ENCODE results near the gene UPF1.
A peak's percentile ranks its signal among the peaks of the same experiment; 100 is the strongest.
"Not testable (repeated sequence)": the region's sequence is repeated elsewhere in the genome, so short reads cannot be mapped to it uniquely, and the experiment has no call there.

The UPF1 gene

DNA sequence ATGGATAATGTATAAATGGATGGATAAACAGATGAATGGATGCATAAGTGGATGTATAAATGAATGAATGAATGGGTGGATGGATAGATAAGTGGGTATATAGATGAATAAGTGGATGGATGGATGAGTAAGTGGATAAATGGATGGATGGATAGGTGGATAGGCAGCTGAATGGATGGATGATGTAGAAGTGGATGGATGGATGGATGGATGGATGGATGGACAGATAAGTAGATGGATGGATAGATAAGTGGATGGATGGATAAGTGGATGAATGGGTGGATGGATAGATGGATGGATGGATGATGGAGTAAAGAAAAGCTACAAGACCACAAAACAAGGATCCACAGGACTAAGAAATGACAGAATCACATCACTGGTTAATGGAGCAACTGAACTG lies 31.7 kb upstream of the UPF1 start:
- no peak for DNase-seq

DNA sequence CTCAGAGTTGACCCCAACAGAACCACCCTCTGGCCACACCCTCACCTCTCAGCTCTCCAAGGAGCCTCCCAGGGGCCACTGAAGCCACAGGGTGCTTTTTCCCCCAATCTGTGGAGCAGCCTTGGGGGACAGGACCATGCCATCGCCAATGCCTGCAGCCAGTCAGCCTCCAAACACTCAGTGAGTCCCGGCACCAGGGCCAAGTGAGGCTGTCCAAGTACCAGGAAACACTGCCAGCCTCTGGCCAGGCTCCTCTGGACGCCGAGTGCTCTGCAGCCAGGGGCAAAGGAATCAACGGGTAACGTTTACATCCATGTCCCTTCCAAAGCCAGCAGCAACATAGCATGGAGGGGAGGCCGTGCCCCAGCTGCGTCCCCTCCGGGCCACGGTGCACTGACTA lies 31.1 kb upstream of the UPF1 start:
- DNase-seq: no peak

DNA sequence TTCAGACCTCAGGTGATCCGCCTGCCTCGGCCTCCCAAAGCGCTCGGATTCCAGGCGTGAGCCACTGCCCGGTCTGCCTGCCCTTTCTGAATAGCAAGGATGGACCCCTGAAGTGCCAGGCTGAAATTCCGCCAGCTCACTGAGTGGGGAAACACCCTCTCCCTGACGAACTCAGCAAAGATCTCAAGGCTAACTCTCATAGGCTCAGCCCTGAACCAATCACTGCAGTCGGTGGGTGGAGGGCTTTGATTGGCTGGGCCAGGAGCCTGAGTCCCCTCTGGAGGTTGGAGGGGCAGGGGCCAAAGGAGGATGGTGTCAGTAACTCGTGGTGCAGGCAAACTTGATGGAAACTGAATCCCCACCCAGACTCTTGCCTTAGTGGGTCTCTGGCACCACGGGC lies 29.4 kb upstream of the UPF1 start:
- DNase-seq: no peak

DNA sequence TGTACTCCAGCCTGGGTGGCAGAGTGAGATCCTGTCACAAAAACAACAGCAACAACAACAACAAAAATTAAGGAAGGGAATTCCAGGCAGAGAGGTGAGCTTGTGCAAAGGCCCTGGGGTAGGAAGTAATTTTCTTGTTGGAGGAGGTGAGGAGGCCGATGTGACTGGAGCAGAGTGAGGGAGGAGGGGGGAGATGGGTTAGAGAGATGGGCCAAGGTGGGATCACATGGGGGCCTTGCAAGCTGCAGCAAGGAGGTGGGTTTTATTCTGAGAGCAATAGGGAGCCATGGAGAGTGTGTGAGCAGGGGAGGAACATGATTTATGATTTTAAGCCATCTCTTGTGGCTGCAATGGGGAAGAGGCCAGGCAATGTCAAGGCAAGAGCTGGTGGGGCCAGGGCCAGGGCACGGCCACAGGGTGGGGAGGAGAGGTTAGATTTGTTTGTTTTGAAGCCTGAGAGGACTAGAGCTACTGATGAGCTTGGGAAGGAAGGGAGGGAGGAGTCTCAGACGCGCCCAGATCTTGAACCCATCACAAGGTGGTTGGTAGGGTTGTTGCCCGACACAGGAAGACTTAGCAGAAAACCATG lies 28.1 kb upstream of the UPF1 start:
- DNase-seq: no peak

DNA sequence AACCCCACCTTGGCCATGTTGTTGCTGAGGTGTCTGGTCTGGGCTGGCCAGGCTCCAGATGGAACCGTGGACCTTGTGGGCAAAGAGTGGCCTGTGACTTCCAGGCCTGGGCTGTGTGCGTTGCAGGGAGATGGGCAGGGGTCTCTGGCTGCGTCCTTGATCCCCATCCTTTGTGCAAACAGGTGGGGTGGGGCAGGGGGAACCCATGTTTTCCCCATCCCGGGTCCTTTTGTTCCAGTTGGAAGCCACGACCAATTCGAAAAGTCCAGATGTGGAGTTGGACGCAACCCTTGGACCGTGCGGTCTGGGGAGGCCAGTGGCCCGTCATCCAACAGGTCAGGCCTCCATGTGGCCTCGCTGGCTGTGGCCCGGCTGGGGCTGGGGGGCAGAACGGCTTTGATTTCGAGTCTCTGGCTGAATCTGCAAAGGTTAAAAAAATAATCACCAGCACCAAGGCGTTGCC lies 27.6 kb upstream of the UPF1 start:
- DNase-seq: no peak

DNA sequence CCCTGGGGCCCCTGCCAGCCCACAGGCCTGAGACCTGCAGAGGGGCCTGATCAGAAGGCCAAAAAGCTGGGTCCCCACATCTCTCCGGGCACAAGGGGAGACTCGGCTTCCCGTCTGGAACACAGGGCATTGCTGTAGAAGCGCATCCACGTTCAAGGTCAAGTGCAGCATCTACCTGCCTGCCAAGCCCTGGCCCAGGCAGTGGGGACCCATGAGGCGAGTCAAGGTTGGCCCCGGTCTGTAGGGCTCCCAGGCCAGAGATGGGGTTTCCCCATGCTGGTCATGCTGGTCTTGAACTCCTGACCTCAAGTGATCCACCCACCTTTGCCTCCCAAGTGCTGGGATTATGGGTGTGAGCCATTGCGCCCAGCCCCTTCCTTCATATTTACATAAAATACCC lies 27.1 kb upstream of the UPF1 start:
- no peak for DNase-seq

DNA sequence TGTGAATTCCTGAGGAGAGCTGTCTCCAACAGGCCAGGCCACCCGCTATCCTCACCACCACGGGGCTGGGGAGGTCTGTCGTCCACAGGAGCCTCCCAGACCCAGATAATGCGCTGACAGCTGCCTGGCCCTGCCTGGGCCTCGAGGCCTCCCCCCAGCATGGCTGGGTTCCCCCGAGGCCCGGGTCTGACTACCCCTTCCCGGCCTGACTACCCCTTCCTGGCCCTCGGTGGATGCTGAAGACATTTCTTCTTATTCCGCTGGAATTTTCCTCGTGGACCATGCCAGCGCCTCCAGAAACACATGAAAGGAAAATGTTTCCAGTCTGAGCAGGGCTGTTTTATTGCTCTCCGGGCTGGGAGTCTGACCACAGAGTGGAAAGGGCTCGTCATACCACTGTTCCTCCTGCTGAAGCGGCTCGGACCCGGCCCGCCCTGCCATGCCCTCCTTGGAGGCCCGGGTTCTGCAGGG lies 23.9 kb upstream of the UPF1 start:
- DNase-seq: no peak

DNA sequence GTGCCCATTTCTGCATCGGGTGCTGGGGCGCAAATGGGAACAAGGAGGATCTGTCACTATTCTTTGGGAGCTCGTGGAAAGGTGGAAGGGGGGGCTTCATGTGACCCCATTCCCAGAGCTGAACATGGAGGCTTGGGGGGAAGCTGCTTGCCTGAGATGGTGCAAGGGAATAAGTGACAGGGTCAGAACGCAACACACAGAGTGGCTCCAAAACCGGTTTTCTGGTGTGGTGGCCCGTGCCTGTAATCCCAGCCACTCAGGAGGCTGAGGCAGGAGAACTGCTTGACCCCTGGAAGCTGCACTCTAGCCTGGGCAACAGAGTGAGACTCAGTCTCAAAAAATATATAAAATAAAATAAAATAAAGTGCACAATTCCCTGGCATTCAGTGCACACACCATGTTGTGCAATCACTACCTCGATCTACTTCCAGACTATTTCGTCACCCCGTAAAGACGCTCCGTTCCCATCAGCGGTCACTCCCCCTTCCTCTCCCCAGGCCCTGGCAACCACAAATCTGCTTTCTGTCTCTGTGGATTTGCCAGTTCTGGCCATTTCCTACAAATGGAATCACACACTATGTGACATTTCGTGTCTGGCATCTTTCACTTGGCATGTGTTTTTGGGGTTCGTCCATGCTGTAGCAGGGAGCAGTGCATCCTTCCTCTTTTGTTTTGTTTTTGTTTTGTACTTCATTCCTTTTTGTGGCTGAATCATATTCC lies 22.4 kb upstream of the UPF1 start:
- DNase-seq: peak; percentile 63 to 68

DNA sequence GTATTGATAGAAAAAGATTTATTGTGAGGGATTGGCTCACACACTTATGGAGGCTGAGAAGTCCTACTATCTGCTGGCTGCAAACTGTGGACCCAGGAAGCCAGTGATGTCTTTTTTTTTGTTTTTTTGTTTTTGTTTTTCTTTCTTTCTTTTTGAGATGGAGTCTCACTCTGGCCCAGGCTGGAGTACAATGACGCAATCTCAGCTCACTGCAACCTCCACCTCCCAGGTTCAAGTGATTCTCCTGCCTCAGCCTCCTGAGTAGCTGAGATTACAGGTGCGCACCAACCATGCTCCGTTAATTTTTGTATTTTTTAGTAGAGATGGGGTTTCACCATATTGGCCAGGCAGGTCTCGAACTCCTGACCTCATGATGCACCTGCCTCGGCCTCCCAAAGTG lies 20.1 kb upstream of the UPF1 start:
- DNase-seq: not testable (repeated sequence)

DNA sequence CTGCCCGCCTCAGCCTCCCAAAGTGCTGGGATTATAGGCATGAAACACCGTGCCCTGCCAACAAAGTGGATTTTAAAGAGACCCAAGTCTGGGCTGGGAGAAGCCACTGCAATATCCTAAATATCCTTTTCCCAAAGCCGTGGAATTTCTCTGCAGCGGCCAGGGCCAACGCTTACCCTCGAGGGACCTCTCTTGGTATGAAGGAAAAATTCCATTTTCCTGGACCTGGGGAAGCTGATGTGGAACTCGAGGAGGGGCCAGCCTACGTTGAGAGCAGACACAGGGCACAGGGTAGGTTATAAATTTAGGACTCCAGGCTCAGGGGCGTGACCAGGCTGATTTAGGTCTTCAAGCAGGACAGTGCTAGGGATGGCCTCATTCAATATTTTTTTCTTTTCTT lies 17.7 kb upstream of the UPF1 start:
- DNase-seq: no peak

DNA sequence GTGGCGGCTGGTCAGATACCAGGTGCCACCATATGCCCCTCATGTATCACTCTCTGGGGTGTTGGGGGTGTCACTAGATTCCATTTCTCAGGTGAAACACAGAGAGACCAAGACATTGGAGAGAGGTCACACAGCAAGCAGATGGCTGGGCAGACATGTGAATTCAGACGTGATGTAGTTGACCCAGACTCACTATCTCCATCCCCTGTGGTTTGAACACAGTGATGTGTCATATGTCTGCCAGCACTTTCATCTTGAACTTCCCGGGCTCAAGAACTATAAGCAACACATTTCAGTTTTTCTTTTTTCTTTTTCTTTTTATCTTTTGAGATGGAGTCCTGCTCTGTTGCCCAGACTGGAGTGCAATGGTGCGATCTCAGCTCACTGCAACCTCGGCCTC lies 16.1 kb upstream of the UPF1 start:
- no peak for DNase-seq

DNA sequence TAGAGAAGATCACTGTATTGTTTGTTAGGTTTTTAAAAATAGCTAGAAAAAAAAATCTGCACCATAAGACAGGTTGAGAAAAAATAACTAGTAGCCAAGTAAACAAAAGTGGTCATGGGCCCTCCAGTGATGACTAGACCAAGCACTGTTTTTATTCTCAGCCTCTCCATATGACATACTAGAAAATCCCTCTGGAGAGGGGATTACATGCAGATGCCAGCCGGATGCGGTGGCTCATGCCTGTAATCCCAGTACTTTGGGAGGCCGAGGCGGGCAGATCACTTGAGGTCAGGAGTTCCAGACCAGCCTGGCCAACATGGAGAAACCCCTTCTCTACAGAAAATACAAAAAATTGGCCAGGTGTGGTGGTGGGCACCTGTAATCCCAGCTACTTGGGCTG lies 15.1 kb upstream of the UPF1 start:
- DNase-seq: not testable (repeated sequence)

DNA sequence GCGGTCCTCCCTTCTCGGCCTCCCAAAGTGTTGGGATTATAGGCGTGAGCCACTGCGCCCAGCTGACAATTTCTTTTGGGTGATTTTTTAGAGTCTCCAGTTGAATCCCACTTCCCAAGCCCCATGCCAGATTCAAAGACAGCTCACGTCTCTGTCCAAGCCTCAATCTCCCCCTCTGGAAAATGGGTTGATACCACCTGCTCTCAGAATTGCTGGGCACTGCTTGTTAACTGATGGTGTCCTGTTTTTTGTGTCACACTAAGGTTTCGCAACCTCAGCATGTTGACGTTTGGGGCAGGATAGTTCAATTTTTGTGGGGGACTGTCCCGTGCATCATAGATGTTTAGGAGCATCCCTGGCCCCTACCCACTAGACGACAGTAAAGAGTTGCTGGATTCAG lies 14.2 kb upstream of the UPF1 start:
- DNase-seq: no peak

DNA sequence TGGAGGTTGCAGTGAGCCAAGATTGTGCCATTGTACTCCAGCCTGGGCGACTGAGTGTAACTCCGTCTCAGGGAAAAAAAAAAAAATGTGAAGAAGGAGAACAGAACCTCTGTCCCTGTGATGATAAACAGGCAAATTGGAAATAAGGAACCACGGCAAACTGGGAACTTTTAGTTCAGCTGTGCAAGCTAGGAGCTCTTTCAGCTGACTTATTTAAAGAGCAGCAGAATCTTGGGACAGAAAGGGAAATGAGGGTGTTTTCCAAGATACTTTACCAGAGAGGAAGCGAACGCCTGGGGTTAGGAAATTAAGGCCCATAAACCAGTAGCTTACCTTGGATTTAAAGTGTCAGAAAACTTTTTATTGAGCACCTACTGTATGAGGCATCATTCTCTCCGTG lies 3.0 kb upstream of the UPF1 start:
- no peak for DNase-seq

DNA sequence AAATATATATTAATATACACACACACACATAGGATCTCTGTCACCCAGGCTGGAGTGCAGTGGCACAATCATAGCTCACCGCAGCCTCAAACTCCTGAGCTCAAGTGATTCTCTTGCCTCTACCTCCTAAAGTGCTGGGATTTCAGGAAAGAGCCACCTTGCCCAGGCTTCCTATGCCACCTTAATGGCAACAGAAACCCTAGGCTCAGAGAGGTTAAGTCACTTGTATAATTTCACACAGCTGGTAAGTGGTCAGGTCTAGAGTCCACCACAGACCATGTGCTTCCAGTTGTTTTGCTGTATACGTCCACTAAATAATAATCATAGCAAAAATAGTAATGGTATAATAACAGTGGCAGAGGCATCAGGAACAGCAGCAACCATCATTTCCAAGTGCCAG lies 1.3 kb upstream of the UPF1 start:
- no peak for DNase-seq

DNA sequence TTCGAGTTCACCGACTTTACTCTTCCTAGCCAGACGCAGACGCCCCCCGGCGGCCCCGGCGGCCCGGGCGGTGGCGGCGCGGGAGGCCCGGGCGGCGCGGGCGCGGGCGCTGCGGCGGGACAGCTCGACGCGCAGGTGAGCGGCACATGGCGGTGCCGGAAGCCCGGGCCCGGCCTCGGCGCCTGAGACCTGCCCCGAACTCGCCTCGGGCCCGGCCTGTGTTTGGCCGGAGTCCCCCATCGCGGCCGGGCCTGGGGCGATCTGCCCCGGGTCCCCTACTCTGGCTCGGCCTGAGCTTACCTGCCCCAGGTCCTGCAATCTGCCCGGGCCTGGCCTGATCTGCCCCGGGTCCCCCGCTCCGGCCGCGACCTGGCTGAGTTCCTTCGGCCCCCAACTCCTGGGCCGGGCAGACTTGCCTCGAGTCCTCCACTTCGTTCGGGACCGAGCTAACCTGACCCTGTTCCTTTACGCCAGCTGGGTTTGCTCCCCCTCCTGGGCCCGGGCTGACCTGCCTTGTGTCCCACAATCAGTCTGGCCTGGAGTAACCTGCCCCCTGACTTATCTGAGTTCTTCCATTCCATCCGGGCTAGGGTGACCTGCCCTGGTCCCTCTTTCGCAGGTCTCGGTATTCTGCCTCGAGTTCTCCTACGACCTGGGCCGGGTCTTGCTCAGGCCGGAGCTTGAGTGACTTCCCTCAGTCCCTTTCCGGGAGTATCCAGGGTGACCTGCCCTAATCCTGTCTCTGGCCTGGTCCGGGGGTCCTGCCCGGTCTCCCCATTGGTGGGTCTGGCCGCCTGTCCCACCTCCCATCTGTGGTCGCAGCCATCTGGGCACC lies 764 bp downstream of the UPF1 start:
- DNase-seq: no peak

DNA sequence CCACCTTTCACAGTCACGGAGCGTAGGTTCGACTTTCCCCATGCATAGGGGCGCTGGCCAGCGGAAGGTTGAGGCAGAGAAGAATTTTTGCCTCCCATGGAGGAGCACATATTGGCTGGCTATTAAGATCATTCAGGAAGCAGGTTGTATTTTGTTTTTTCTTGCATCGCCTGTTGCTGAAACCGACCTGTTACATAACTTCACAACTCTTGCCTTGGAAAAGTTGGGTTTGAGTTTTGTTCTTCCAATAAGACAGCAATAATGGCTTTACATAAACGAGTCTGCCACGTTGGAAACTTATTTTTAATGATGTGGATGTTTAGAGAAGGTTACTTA lies 1.4 kb downstream of the UPF1 start:
- DNase-seq: peak in 1 of 2 experiments; percentile 16

DNA sequence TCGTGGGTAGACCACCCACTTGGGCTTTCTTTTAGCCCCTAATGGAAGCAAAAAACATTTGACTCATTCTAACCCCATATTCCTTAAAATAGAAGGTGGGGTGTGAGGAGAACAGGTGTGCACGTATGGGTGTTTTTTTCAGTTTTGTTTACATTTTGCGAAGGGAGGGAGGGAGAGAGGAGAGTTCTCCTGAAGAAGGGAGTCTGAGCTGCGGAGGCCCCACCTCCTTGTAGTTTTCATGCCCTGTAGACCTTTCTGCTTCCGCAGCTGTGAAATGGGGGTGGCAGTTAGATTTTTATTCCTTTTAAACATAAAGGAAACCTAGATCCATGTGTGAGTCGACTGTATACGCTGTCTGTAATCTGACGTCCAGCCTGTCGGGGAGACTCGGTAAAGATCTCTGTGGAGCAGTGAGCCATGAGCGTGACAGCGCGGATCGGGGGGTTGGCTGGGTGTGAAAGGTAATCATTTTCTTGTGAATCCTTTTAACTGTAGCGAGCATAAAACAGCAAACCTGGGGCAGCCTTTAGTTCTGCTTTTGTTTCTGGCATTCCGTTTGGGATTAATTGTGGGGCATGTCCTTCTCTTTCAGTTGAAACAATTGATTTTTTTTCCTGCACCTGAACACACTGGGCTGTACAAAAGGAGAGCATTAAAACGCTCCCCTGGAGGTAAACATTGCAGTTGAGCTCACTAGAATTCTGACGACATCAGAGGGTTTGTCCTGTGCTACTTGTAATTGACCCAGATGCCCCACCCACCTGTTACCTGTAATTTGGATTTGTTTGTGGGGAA lies 2.3 kb downstream of the UPF1 start:
- no peak for DNase-seq

DNA sequence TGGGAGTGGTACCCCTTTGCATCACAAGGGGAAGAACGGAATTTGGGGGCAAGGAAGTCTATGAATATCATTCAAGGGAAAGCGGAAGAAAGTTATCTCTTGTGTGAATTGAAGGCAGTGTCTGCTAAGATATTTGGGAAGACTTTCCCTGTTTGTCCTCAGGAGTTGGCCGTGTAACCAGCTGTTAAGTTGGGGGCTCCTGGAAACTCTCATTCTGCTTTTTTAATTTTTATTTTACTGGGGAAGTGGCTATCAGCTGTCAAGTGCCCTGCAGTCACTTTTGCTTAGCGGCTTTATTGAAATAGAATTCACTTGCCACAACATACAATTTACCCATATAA lies 2.9 kb downstream of the UPF1 start:
- no peak for DNase-seq

DNA sequence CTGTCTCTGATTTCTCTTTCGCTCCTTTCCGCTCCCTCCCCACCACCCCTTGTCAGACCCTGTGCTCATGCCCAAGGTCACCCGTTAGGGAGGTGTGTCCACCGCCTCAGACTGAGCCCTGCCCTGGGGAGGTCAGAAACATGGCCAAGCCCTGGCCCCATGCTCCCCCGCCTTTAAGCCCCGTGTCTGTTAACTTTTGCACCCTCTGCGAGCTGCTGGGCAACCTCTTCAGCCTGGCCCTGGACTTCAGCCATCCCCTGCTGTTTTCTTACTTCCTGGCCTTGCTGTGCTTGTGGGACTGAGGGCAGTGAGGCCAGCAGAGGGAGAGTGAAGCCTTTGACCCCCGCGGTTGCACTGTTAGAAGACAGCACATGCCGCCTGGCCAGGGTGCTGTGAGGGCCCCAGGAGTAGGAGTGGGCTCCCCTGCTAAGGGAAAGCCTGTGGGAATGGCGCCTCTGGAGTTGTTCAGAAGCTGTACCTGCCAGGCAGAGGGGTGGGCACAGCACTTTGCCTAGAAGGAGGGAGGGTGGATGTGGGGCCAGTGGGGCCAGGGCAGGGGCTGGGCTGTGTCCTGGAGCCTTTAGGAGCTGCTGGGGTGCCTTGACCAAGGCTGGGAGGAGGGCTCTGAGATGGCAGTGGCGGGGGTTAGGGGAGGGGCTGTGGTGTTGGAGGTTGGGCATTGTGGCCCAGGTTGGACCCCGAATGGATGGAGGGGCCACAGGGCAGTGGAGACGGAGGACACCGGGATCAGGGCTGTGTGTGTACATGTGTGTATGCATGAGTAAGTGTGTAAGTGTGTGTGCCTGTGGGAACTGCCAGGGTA lies 7.9 kb downstream of the UPF1 start:
- DNase-seq: no peak

DNA sequence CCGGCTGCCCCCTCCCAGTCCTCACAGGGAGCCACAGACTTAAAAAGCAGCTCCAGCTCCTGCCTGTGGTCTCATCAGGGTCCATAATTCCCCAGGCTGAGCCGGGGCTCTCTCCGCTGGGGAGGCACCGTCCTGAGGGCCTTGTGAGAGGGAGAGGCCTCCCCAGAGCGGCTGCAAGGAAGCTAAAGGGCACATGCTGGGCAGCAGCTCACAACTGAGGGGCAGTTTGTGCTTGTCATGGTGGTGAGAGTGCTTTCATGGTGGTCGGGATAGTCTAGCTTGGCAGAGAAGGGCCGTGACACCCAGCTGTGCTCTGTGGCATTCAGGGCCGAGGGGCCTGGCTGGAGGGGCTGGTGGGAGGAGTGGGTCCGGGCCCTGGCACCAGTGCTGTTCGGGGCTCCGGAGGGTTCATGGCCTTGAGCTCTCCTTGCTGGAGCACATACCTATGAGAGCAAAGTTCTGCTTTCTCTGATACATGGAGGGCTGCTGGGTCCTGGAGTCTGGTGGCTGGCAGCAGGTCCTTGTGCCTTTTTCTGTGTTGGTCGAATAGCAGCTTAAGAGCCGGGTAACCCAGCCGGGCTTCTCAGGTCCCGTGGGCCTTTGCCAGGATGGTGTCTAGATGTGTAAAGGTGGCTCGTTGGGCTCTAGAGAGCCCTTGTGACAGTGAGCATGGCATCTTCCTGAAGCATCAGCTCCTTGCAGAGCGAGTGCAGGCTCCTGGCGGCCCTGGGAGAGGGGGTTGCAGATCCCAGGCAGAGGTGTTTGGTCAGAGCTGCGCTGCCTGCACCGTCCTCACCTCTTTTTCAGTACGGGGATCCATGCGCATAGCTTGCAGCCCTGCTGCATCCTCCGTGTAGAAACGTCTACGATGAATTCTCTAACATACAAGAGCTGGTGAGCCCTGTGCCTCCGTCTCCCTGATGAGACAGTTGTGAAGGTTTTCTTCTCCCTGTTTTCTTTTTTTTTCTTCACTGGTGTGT lies 8.8 kb downstream of the UPF1 start:
- no peak for DNase-seq
